PC-9 (cell line): Measurements from ENCODE around the gene LSM7. TPM values are rescaled to one million over a fixed set of nuclear protein-coding genes. Genes with fewer than 3 reads are reported as not detected.

ENCODE experiments used
- BruUV-seq: library from RNA; stranded (reverse); fragments of 400-500 nt; replicated peaks from 2 replicates; lab custom pipeline; 2021; lab: Mats Ljungman, UMichigan
- CTCF ChIA-PET: fragments of 300-600 bp; sonication (Branson Sonifier 250); formaldehyde crosslinking; loops from one replicate; lab custom pipeline; 2022; ENCODE audit warnings: antibody characterized with exemption; lab: Charles Lee
- POLR2A ChIA-PET: fragments of 300-600 bp; sonication (Branson Sonifier 250); formaldehyde crosslinking; loops from one replicate; lab custom pipeline; 2022; ENCODE audit warnings: antibody characterized with exemption; ENCODE audit not compliant: unreplicated experiment; lab: Charles Lee
- DNase-seq, 2 experiments: peaks; one replicate each; pipeline versions ENCODE4 v3.0.0 to v3.0.0-alpha.2; 2015 to 2022; ENCODE audit warnings: mixed read lengths in 1 of 2
- H2AFZ ChIP-seq: fragments of 200-600 bp; sonication (generic); 2 replicates; pipeline ENCODE4 v1.8.1; 2017; ENCODE audit warnings: antibody characterized with exemption
- H3F3A ChIP-seq: fragments of 200-600 bp; sonication (generic); 2 replicates; pipeline ENCODE4 v1.8.1; 2017; ENCODE audit warnings: antibody characterized with exemption, mild to moderate bottlenecking, low read depth; ENCODE audit not compliant: insufficient read depth
- H3K27ac ChIP-seq: fragments of 200-600 bp; sonication (generic); 2 replicates; pipeline ENCODE4 v1.6.1; 2016; ENCODE audit warnings: mixed run types
- H3K27me3 ChIP-seq: fragments of 200-600 bp; sonication (generic); 2 replicates; pipeline ENCODE4 v1.6.1; 2016; ENCODE audit warnings: low read depth, mixed run types; ENCODE audit not compliant: insufficient read depth
- H3K36me3 ChIP-seq: fragments of 200-600 bp; sonication (generic); 2 replicates; pipeline ENCODE4 v1.6.1; 2016; ENCODE audit warnings: low read depth, mixed run types
- H3K4me1 ChIP-seq: fragments of 200-600 bp; sonication (generic); replicated peaks from 2 replicates; pipeline ENCODE4 v1.6.1; 2016; ENCODE audit warnings: mixed run types; ENCODE audit not compliant: insufficient read depth
- H3K4me2 ChIP-seq: fragments of 200-600 bp; sonication (generic); 2 replicates; pipeline ENCODE4 v1.6.1; 2017; ENCODE audit warnings: mixed run types
- H3K4me3 ChIP-seq: fragments of 200-600 bp; sonication (generic); 2 replicates; pipeline ENCODE4 v1.6.1; 2016; ENCODE audit warnings: mixed run types
- H3K79me2 ChIP-seq: fragments of 200-600 bp; sonication (generic); 2 replicates; pipeline ENCODE4 v1.6.1; 2017; ENCODE audit warnings: low read depth, mixed run types
- H3K9me2 ChIP-seq: fragments of 200-600 bp; sonication (generic); 2 replicates; pipeline ENCODE4 v1.8.1; 2017; ENCODE audit warnings: mild to moderate bottlenecking; ENCODE audit not compliant: insufficient read depth
- H3K9me3 ChIP-seq: fragments of 200-600 bp; sonication (generic); 2 replicates; pipeline ENCODE4 v1.8.1; 2016; ENCODE audit warnings: low read depth; ENCODE audit not compliant: insufficient read depth
- H4K20me1 ChIP-seq: fragments of 200-600 bp; sonication (generic); 2 replicates; pipeline ENCODE4 v1.8.1; 2017; ENCODE audit not compliant: insufficient read depth
- EZH2 ChIP-seq: fragments of 200-600 bp; sonication (generic); IDR thresholded peaks from 2 replicates; pipeline ENCODE4 v1.8.0; 2017; ENCODE audit warnings: antibody characterized with exemption, low read depth
- intact Hi-C: fragments of 100-400 bp; cut with micrococcal nuclease; formaldehyde crosslinking; loops from one replicate; pipeline ENCODE4 v1.10.0; 2022; ENCODE audit not compliant: unreplicated experiment
- total RNA-seq: library from RNA; stranded (reverse); gene quantifications from 2 replicates; pipeline ENCODE4 v1.2.3, GENCODE V29; 2021
- TF ChIP-seq, protein P1 (sequence below): fragments of 200-600 bp; sonication (generic); conservative IDR thresholded peaks from 2 replicates; pipeline ENCODE4 v1.6.1; 2017; ENCODE audit warnings: mixed run types, antibody characterized with exemption, mild to moderate bottlenecking, moderate library complexity

LSM7 gene
- total RNA-seq, 1 experiment from 2014 or later: 80.2 TPM

DNA sequence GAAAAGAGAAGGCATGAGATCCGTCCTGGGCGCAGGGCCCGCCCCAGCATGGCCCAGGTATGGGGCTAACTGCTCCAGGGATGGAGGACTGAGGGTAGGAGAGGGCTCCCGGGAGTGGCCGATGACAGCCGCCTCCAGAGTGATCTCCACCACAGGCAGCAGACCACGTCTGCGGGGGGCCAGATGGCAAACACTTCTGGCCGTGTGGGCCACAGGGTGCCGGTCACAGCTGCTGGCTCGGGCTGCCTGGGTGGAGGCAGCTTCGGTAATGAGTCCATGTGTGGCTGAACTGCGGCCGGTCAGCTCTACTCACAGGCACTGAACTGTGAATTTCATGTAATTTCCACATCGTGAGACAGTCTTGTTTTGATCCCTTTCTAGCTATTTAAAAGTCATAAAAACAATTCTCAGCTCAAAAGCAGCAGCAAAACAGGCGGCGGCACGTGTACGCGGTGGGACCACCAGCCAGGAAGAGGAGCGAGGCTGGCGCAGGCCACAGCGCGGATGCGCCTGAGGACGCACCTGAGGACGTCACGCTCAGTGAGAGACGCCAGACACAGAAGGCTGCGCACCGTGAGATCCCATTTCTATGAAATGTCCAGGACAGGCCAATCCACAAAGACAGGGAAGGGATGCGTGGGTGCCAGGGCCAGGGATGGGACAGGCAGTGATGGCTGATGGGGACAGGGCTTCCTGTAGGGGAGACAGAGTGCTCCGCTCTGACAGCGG is 4.0 kb downstream of the LSM7 start:
- no peak overlapping the region for H3K4me3 ChIP-seq

DNA sequence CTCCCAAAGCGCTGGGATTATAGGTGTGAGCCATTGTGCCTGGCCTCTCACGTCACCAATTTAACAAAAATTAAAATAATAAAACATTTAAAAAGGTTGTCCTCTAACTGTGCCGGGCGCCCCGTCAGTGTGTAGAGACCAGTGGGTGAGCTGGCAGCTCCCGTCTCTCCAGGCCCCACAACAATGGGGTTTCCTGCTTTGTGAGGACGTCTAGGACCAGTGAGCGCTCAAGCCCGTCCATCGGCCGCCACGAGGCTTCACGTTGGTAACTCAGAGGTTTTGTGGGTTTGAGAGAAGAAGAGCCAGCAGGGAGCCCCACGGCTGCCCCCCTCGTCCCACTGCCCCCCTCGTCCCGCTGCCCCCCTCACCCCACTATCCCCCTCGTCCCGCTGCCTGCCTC is 4.7 kb downstream of the LSM7 start:
- H3K4me3 ChIP-seq: no peak overlapping the region
- H4K20me1 ChIP-seq: no peaks in the 10 kb centered on the region
- ChIA-PET CTCF (no interaction called here), POLR2A (no interaction called here)
- no peaks in the 10 kb centered on the region for H3K9me2 ChIP-seq
- H3F3A ChIP-seq: no peaks in the 10 kb centered on the region; the same call in 1 of the 2 replicates
- H3K4me2 ChIP-seq: no peak overlapping the region
- DNase-seq: no peak
- H2AFZ ChIP-seq: no peak overlapping the region
- H3K79me2 ChIP-seq: peaks cover 22% of the 10 kb centered on the region
- H3K27ac ChIP-seq: no peak overlapping the region
- no peaks in the 10 kb centered on the region for H3K9me3 ChIP-seq
- TF ChIP-seq EZH2: no peak
- TF ChIP-seq, protein P1, sequence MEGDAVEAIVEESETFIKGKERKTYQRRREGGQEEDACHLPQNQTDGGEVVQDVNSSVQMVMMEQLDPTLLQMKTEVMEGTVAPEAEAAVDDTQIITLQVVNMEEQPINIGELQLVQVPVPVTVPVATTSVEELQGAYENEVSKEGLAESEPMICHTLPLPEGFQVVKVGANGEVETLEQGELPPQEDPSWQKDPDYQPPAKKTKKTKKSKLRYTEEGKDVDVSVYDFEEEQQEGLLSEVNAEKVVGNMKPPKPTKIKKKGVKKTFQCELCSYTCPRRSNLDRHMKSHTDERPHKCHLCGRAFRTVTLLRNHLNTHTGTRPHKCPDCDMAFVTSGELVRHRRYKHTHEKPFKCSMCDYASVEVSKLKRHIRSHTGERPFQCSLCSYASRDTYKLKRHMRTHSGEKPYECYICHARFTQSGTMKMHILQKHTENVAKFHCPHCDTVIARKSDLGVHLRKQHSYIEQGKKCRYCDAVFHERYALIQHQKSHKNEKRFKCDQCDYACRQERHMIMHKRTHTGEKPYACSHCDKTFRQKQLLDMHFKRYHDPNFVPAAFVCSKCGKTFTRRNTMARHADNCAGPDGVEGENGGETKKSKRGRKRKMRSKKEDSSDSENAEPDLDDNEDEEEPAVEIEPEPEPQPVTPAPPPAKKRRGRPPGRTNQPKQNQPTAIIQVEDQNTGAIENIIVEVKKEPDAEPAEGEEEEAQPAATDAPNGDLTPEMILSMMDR: no peak
- H3K27me3 ChIP-seq: no peaks in the 10 kb centered on the region
- H3K36me3 ChIP-seq: no peaks in the 10 kb centered on the region
- intact Hi-C loops: no loop called here
- BruUV-seq: no TSS peak
- no peaks in the 10 kb centered on the region for H3K4me1 ChIP-seq

More for the DNA sequence above, 4.0 kb downstream of the LSM7 start:
- POLR2A ChIA-PET: no interaction called here
- H3K27ac ChIP-seq: no peak overlapping the region
- TF ChIP-seq EZH2: no peak
- TF ChIP-seq, protein P1: no peak
- H3F3A ChIP-seq: no peaks in the 10 kb centered on the region; the same call in 1 of the 2 replicates
- intact Hi-C loops: no loop called here
- H2AFZ ChIP-seq: no peak overlapping the region
- H3K9me3 ChIP-seq: no peaks in the 10 kb centered on the region
- CTCF ChIA-PET: no interaction called here
- no peaks in the 10 kb centered on the region for H3K27me3 ChIP-seq
- H3K79me2 ChIP-seq: peaks cover 29% of the 10 kb centered on the region
- H4K20me1 ChIP-seq: no peaks in the 10 kb centered on the region
- no peak for DNase-seq
- BruUV-seq: no TSS peak
- no peaks in the 10 kb centered on the region for H3K9me2 ChIP-seq
- no peaks in the 10 kb centered on the region for H3K36me3 ChIP-seq
- peaks cover under 1% of the 10 kb centered on the region; the same call in 1 of the 2 replicates for H3K4me1 ChIP-seq
- H3K4me2 ChIP-seq: no peak overlapping the region

DNA sequence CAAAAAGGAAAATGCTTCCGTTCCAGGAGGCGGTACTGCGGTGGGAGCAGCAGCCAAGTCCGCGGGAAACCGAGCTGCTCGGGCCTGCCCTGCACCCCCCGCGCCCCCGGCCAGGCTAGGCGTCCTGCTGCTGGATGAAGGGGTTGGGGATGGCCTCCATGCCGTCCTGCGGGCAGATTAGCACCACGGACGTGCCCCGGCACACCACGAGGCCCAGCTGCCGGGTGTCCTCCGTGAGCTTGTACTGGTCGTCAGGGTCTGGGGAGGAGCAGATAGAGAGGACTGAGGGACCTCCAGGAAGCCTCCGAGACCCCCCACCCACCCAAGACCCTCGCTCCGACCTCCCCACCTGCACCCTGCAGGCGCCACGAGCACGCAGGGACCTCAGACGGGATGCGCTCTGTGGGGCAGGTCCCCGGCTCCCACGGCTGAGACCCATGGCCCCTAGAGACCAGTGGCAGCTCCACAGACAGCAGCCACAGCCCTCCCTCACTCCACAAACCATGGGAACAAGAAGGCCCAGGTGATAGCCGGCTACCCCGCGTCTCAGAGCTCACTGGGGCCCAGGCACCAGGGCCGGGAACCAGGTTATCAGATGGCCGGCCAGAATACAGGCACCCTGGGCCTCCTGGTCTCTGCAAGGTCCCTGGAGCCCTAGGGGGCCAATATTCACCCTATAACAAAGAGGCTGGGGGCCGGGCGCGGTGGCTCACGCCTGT is 6.7 kb downstream of the LSM7 start:
- H3K4me3 ChIP-seq: no peak overlapping the region
- ChIA-PET CTCF (no interaction called here), POLR2A (no interaction called here)
- no peaks in the 10 kb centered on the region for H4K20me1 ChIP-seq
- H3K36me3 ChIP-seq: no peaks in the 10 kb centered on the region
- H2AFZ ChIP-seq: no peak overlapping the region
- no TSS peak for BruUV-seq
- no peaks in the 10 kb centered on the region for H3K27me3 ChIP-seq
- no peaks in the 10 kb centered on the region for H3K9me3 ChIP-seq
- no peaks in the 10 kb centered on the region for H3F3A ChIP-seq
- H3K9me2 ChIP-seq: no peaks in the 10 kb centered on the region
- H3K4me1 ChIP-seq: no peaks in the 10 kb centered on the region
- peaks cover 5% of the 10 kb centered on the region; the same call in 1 of the 2 replicates for H3K79me2 ChIP-seq
- no peak overlapping the region for H3K4me2 ChIP-seq
- intact Hi-C loops: no loop called here
- no peak for DNase-seq
- H3K27ac ChIP-seq: no peak overlapping the region
- TF ChIP-seq EZH2: no peak
- TF ChIP-seq, protein P1: no peak
